NCI-H1092 treated with DMSO at 0.1 percent for 48 hours (cell line): ENCODE measurements around the gene PCNT.

ENCODE experiments used
- DNase-seq: peaks from one replicate; lab custom pipeline; 2025; lab: John Stamatoyannopoulos, UW

The PCNT gene

DNA sequence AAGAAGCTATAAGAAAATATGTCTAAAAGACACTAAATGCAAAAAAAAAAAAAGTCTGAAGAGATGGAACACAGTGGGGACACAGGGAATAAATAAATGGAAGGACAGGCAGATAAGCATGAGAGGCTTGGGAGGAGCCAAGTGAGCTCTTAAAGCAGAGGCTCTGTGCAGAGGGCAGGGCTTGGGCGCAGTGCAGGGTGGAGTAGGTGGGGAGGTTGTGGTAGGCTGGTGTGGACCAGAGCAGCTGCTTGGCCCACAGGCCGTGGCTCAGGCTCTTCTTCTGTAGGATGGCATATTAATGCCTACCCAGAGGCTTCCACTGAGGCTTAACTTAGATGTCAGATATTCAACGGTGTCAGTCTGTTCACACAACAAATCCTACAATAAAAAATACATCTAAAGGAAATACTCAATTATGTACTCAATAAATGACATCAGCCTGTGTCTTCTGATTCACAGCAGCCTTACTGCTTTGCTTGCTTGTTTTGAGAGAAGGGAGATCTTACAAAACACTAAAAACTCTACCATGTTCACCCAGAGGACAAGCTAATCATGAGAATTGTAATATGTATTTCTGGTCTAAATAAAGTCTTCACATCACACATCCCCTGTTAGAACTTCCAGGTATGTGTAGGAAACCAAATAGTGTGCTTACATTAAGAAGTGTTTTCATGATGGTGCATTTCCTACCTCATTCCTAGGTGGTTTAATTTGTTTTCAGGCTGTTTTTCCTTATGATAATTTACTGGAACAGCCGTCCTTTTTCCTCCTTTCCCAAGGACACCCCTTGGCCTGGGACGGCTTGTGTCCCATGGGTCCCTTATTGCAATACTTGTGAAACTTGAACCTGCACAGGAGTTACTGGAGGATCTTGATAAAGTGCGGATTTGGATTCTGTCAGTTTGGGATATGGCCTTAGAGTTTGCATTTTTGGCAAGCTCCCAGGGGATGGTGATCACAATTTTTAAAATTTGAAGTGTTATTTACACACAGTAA is 159.6 kb downstream of the PCNT start:
- no peak for DNase-seq

DNA sequence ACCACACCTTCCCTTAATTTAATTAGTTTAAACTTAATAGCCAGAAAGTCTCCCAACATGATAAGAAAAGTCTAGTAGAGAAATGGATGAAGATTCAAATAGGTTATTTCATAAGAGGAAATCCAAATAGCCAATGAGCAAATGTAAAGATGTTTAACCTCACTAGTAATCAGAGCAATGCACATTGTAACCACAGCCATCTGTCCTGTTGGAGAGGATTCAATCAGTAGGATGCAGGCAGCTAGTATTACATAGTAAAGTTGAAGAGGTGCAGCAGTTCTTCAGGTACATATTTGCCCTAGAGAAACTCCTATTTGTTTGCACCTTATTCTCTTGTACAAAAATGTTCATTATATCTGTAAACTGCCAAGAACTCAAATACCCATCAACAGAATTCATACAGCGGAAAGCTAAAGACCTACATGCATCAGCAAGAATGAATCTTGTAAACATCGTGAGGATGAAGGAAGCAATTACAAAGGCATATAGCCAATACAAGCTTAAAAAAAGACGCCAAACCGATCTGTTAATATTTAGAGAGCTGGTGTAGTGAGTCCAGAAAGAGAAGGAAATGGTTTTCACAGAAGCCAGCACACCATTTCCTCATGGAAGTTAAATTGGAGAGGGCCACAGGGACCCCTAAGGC is 162.6 kb downstream of the PCNT start:
- no peak for DNase-seq

DNA sequence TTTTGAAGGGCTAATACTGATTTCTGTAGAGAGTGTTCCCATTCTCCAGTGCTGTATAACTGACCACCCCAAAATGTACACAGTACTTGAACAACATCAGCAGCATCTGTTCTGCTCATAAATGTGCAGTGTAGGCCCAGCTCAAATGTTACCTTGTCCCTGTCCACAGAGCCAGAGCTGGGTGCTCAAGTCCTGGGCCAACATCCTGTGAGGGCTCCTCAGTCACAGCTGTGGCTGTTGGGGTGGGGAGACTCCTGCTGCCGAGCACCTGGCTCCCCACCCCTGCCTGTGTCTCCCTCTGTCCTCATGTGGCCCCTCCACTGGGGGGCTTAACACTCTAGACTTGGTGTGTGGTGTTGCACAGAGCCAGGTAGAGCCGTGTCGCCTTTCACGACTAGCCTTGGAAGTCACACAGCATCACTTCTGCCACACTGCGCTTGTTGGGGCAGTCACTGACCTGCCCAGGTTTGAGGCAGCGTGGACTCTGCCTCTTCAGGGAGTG is 165.3 kb downstream of the PCNT start:
- DNase-seq = no peak

DNA sequence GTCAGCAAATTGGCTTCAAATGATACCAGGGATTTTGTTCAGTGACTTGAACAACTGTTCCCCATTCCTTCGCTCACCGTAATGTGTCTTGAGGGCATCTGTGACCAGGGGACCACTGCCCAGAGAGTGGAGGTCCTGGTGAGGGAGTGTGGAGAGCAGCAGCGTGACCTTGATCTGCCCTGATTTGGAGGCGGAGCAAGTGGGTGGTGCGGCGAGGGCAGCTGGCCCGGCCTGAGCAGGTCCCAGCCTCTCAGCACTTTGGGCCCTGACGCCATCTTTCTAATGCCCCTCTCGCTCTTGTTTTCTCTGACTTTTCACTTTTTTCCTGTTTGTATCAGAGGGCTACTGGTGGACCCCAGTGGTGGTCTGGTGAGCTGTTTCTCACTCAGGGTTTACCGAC is 165.8 kb downstream of the PCNT start:
- DNase-seq = no peak

DNA sequence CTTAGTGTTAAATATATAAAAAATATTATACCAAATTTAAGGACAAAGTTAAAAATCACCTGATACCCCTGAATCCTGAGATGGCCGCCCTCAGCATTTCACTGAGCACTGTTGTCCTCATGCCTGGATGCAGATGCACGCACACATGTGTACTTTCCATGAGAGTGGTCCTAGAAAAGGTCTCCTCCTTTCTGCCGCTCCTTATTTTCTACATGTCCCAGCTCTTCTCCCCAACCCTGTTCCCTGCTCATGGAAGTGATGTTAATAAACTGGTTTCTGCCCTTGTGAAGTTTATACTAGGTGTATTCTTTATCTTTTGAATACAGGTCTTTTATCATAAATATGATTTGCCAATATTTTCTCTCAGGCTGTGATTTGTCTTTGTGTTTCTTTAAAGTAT is 167.6 kb downstream of the PCNT start:
- DNase-seq = no peak

DNA sequence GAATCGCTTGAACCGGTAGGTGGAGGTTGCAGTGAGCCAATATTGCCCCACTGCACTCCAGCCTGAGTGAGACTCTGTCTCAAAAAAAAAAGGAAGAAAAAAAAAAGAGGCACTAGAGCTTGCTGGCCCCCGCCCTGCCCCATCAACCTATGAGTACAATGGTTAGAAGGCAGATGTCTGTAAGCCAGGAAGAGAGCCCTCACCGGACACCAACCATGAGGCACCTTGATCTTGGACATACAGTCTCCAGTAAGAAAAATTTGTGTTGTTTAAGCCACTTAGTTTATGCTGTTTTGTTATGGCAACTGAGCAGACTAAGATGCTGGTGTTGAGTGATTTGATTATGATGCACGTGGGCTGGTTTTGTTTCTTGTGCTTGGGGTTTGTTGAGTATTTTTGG is 168.9 kb downstream of the PCNT start:
- no peak for DNase-seq

DNA sequence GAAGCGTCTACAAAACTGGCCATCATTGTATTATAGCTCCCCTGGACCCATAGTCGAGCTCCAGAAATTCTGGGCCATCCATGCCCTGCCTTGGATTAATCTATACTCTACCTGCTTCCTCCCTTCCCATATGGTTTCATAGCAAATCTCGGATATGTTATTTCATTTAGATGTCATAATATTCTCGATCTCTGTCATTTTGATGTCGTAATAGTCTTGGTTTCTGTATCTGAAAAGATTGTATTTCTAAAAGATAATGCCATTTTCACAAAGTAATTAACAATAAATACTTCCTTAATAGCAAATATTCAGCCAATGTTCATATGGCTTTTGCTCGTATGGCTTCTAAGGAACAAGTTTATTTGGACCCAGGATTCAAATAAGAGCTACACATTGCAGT is 169.9 kb downstream of the PCNT start:
- DNase-seq = no peak
